Activated gamma-delta T cell (primary cell): Measurements from ENCODE around the gene ADGRD1.
"Not testable (repeated sequence)": the region's sequence is repeated elsewhere in the genome, so short reads cannot be mapped to it uniquely, and the experiment has no call there.

Experiments used
- DNase-seq: peaks from one replicate; lab custom pipeline; 2025; lab: John Stamatoyannopoulos, UW

Gene ADGRD1

GRCh38 chr12:131103669-131104462 lies 150.2 kb downstream of the ADGRD1 start:
- no peak for DNase-seq

DNA sequence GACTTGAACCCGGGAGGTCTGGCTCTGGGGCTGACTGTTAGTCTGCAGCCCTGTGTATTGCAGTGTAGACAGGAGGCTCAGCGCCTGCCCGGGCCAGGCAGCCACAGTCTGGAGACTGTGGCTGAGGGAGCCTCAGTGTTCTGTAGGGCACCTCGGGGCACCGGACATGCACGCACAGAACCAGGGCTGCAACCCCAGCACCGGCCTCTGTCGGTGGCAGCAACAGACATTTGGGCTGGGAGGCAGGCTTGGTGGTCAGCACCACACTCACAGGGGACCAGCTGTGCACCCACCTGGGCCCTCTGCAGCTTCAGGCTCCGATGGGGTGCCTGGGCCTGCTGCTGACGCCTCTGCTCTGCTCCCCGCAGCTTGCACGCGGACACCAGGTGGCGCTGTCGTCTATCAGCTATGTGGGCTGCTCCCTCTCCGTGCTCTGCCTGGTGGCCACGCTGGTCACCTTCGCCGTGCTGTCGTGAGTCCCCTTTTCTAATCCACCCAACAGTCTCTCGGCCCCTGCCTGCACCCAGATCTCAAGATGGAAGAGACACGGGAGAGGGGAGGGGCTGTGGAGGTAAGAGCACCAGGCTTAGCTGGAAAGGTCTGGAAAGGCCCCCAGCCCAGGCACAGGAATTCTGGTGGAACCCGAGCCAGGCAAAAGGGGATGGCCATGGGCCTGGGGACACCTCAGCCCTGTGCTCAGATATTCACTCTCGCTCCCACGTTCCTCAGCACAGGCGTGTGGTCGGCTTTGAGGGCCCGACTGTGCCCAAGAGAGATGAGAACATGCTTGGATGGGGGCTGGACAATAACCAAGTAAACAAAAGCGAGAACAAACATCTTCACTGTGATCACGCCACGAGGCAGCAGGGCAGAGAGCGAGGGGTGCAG lies 151.0 kb downstream of the ADGRD1 start:
- DNase-seq = peak; percentile 47

GRCh38 chr12:131105351-131105735 lies 151.6 kb downstream of the ADGRD1 start:
- no peak for DNase-seq

DNA sequence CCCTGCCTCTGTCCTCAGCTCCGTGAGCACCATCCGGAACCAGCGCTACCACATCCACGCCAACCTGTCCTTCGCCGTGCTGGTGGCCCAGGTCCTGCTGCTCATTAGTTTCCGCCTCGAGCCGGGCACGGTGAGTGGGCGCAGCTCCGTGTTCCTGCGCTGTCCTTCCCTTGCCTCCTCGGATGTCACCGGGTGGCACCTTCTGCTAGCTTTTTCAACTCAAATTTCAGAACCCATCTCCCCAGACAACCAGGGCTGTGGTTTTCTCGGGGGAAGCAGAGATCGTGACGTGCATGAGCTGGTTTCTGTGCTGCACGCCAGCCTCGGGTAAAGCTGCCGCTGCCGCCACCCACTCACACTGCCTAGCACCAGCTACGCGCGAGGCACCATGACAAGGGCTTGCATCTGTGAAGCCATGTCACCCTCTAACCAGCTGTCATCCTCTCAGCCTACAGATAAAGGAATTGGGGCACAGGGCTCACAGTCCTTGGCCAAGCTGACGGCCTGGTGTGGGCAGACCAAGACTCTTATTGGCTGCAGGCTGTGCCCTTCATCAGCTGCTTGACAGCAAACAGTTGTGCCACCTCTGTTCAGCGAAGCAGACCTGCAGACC lies 152.1 kb downstream of the ADGRD1 start:
- no peak for DNase-seq

- no peak for DNase-seq
Observed at GRCh38 chr12:131106349-131106941, 152.7 kb downstream of the ADGRD1 start.

GRCh38 chr12:131108177-131108955 lies 154.7 kb downstream of the ADGRD1 start:
- no peak for DNase-seq

DNA sequence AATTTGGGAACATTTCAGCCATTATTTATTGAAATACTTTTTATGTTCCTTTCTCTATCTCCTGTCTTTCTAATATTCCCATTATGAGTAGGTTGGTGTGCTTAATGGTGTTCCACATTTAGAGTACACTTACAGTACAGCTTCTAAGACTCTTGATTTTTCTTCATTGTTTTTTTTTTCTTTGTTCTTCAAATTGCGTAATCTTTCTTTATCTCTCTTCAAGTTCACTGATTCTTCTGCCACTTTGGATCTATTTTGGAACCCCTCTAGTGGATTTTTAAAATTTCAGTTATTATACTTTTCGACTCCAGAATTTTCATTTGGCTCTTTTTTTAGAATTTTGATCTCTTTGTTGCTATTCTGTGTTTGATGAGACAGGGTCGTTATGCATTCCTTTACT lies 157.7 kb downstream of the ADGRD1 start:
- DNase-seq = no peak

GRCh38 chr12:131112021-131112420 lies 158.3 kb downstream of the ADGRD1 start:
- DNase-seq = no peak

DNA sequence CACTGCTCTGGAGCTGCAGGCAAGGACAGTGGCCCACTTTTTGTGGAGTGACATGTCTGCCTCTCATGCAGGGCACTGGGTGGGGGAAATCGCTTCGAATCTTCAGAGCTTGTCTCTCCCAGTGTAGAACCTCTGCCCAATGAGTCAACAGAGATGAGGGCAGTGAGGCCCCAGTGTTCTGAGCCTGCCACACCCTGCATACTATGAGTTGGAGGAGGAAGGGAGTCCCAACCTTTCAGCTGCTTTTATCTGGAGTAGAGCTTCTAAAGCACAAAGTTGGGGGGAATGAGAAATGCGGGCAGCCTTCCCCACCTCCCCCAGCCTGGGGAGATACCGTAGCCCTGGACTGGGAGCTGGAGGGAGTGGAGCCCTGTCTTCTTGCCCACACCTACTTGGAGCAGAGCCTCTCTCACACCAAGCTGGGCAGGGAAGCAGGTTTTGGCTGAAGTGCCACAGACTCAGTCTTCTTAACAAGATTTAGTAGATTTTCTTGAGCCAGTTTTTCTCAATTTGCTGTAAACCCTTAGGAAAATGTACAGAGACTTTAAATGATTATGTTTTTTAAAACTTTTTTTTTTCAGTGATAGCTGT lies 159.1 kb downstream of the ADGRD1 start:
- DNase-seq = no peak

DNA sequence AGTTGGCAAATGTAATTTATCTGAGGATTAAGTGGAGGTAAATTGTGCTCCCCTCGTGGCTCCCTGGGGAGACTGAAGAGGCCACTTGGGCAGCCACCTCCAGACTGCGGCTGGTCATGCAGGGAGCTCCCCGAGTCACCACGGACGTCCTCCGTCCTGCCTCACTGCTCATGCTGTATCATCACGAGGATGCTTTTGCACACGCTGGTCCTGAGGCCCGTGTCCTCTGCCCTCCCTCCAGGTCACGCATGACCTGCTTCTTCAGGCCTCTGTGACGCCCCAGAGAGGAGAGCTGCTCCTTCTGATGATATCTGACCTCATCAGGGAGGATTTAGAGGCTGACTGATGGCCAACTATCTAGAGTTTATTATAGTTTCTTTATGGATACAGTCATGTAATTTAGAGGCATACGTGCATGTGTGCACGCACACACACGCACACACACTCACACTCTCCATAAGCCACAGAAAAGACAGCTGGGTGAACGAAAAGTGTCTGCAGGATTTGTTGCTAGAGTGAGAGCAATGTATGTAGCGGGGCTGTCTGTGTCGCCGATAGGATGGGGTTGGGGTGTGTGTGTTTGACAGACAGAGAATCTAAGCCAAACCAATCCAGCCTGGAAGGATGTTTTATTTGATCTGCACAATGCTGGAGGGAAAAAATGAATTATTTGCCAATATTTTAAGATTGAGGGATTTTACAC lies 160.0 kb downstream of the ADGRD1 start:
- DNase-seq = no peak

GRCh38 chr12:131114271-131114670 lies 160.6 kb downstream of the ADGRD1 start:
- no peak for DNase-seq

- no peak for DNase-seq
Observed at GRCh38 chr12:131114942-131115584, 161.4 kb downstream of the ADGRD1 start.

DNA sequence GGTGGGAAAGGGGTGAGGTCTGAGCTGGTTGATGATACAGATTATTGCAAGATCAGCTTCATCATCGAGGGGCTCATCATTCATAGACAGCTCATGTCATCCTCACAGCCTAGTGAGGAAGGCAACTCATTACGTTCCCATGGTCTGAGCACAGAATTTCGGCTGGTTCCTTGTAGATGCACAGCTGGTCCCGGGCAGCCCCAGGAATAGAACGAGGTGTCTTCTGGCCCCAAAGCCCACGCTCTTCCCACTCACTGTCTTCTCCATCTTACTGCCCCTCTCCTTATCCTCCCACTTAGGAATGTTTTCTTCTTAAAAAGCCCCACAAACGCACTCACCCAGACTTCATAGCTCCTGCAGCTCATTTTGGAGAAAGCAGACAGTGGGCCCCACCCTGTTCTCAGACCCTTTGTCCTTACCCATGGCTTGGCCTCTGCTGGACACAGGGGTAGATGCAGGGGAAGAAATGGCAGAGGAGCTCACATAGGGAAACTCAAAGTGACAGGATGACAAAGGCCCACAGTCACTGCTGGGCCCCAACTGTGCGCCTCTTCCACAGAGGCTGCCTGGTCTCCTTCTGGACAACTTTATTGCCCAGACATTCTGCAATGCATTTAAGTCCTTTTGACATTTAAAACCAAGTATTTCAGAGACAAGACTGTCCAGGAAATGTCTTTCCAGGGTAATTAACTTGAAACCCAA lies 162.2 kb downstream of the ADGRD1 start:
- DNase-seq = no peak

DNA sequence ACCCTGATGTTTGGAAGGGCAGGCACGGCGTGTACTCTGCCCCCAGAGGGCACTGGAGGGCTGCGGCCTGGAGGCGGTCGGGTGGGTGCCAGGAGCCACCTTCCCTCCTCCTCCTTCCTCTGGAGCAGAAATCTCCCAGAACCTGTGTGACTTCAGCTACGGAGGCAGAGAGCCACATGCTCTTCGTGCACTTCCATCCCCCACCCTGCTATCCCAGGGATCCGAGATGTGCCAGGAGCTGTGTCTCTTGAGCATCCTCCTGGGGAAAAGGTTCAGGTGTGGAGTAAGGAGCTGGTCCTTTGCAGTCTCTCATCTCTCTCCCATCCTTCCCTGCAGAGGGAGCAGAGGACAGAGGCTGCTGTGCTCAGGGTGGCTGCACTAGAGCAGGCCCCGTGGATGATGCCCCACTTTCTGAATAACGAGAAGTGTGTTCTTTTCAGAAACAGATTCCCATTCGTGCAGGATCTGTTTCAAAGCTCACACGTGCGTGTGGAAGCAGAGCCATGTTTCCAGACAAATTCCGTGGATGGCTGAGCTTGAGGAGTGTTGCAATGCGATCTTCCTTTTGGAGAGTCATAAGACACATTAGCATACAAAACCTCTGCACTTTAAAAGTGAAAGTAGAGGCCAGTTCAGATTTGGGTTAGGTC lies 162.9 kb downstream of the ADGRD1 start:
- no peak for DNase-seq

GRCh38 chr12:131117438-131118245 lies 163.9 kb downstream of the ADGRD1 start:
- no peak for DNase-seq

- no peak for DNase-seq
Observed at GRCh38 chr12:131118371-131118770, 164.7 kb downstream of the ADGRD1 start.

- not testable (repeated sequence) for DNase-seq
Observed at GRCh38 chr12:131119345-131119744, 165.6 kb downstream of the ADGRD1 start.

DNA sequence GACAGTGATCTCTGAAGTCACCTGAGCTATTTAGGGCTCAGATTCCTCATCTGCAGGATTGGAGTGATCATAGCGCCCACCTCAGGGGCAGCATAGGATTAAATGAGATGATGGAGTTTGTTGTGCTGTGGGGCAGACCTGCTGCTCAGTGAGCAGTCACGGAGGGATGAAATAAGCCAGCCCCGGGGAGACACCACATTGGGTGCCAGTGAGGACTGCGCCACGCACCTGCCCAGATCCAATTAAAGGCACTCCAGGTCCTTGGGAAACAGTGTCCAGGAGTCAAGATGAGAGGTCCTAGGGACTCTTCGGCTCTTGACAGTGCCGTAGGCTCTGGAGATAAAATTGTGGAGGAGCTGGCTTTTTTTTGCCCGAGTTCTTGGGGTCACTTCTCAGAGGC lies 166.2 kb downstream of the ADGRD1 start:
- no peak for DNase-seq
